ENCODE measurements around the gene FOXN1. TPM values are rescaled to one million over a fixed set of nuclear protein-coding genes. Genes with fewer than 3 reads are reported as not detected.

FOXN1 gene
- total and polyA plus RNA-seq, 2 of the 4 experiments (the other 2 are of a cell fraction), result not detected

GRCh38 chr17:28573521-28573920, 67.4 kb downstream of the FOXN1 start:
- H3K79me1 ChIP-seq (ENCODE audit: low read depth in 1 of 2, low read length in 2 of 2), result peaks cover 17 to 32% of the 10 kb centered on the region in 2 experiments
- dilution Hi-C loops (cut with HindIII; ENCODE audit: low sequenced_read_pairs, unreplicated experiment), result no loop called here

More at GRCh38 chr17:28573521-28573920, 67.4 kb downstream of the FOXN1 start:
- Histone ChIP-seq H4K5ac (ENCODE audit: low read depth, low read length) (no peak overlapping the region), H3K4me2 (ENCODE audit: low read depth, low read length) (no peak overlapping the region), H2BK20ac (ENCODE audit: low read depth, low read length) (no peak overlapping the region), H3K27ac (ENCODE audit: insufficient read depth, low read length) (no peak overlapping the region), H4K20me1 (ENCODE audit: insufficient read depth, low read length) (peaks cover 5% of the 10 kb centered on the region; the same call in 1 of the 2 replicates), H3K9me3 (ENCODE audit: control insufficient read depth, insufficient read depth, low read length) (no peaks in the 10 kb centered on the region), H3K27me3 (ENCODE audit: control insufficient read depth, insufficient read depth, low read length) (no peaks in the 10 kb centered on the region), H3K9ac (ENCODE audit: low read depth, low read length) (no peak overlapping the region), H2BK120ac (ENCODE audit: low read depth, low read length) (no peak overlapping the region), H2AK9ac (replicated peaks; ENCODE audit: low read depth, low read length, poor library complexity) (no peak overlapping the region), H3K4me3 (ENCODE audit: insufficient read depth, low read depth, low read length) (no peak overlapping the region), H3K4ac (ENCODE audit: low read depth, low read length) (no peak overlapping the region), H3K23ac (ENCODE audit: low read depth, low read length) (no peak overlapping the region), H2AK5ac (ENCODE audit: low read depth, low read length) (no peak overlapping the region), H3K18ac (ENCODE audit: low read depth, low read length) (no peak overlapping the region), H2BK5ac (ENCODE audit: low read depth, low read length, poor library complexity, severe bottlenecking) (no peak overlapping the region), H2BK15ac (ENCODE audit: low read depth, low read length) (no peak overlapping the region), H3K36me3 (ENCODE audit: control insufficient read depth, insufficient read depth, low read length) (peaks cover 15% of the 10 kb centered on the region; the same call in 1 of the 2 replicates), H2AFZ (replicated peaks; ENCODE audit: low read length, poor library complexity) (no peak overlapping the region), H4K8ac (ENCODE audit: low read depth in 2 of 2, low read length in 2 of 2) (no peak overlapping the region), H3K9me1 (ENCODE audit: insufficient read depth, low read length) (peaks cover 11% of the 10 kb centered on the region), H3K4me1 (ENCODE audit: control insufficient read depth, insufficient read depth, low read length) (peaks cover 6% of the 10 kb centered on the region; the same call in 1 of the 2 replicates), H4K91ac (ENCODE audit: insufficient read depth, low read depth, low read length) (no peak overlapping the region), H3K14ac (replicated peaks; ENCODE audit: low read depth, low read length) (no peak overlapping the region), H3K56ac (ENCODE audit: extremely low read depth, insufficient read depth, low read length) (no peak overlapping the region)
- ChIA-PET CTCF (no interaction called here), POLR2A (ENCODE audit: unreplicated experiment) (no interaction called here)
- intact Hi-C loops (cut with micrococcal nuclease) (no loop called here), in situ Hi-C loops (cut with MboI; ENCODE audit: low sequenced_read_pairs) (no loop called here)
- ATAC-seq (ENCODE audit: low read depth), result no peak
- no peak for DNase-seq
- 77% methylated on average over 3 of the region's 9 CpGs; no CpG with 5 or more reads in 1 of the 2 experiments for WGBS, 2 experiments (ENCODE audit: extremely low coverage in 2 of 2, insufficient read length in 1 of 2)
- TF ChIP-seq CEBPB (IDR thresholded peaks at IDR 0.05; ENCODE audit: low read depth, low read length) (no peak), USF2 (IDR thresholded peaks at IDR 0.05; ENCODE audit: low read depth, low read length) (no peak), SMC3 (IDR thresholded peaks at IDR 0.05; ENCODE audit: low read depth, low read length) (no peak), MXI1 (IDR thresholded peaks at IDR 0.05; ENCODE audit: borderline replicate concordance, low read depth, low read length) (no peak), CHD1 (IDR thresholded peaks at IDR 0.05; ENCODE audit: low read depth, low read length) (no peak), RCOR1 (IDR thresholded peaks at IDR 0.05; ENCODE audit: insufficient replicate concordance, low read length) (no peak), CTCF (conservative IDR thresholded peaks at IDR 0.05; ENCODE audit: low read depth, low read length) (no peak), POLR2A (IDR thresholded peaks at IDR 0.05; ENCODE audit: low read depth, low read length) (no peak), RAD21 (IDR thresholded peaks at IDR 0.05; ENCODE audit: low read length) (no peak), NFE2L2 (IDR thresholded peaks at IDR 0.05; ENCODE audit: low read depth, low read length) (no peak), MAZ (IDR thresholded peaks at IDR 0.05; ENCODE audit: borderline replicate concordance, low read depth, low read length) (no peak), MAFK (IDR thresholded peaks at IDR 0.05; ENCODE audit: low read depth, low read length) (no peak), FOS (IDR thresholded peaks at IDR 0.05; ENCODE audit: low read depth, low read length) (no peak), ELK1 (IDR thresholded peaks at IDR 0.05; ENCODE audit: borderline replicate concordance, low read depth, low read length) (no peak), RFX5 (IDR thresholded peaks at IDR 0.05; ENCODE audit: low read depth, low read length) (no peak)
- BruUV-seq (replicated peaks), result no TSS peak
